ENCODE measurements around the gene ZIC1. TPM values are rescaled to one million over a fixed set of nuclear protein-coding genes. Genes with fewer than 3 reads are reported as not detected.

ZIC1 gene
- total and polyA plus RNA-seq, 2 of the 13 experiments (the other 11 are each of a cell fraction or from before 2014, with no cell fraction given) = not detected

GRCh38 chr3:147368561-147369221 is 40.5 kb upstream of the ZIC1 start (continued):
- TF ChIP-seq SIX1 (CRISPR knock-in tag; IDR thresholded peaks at IDR 0.05; ENCODE audit: borderline replicate concordance) = peak; percentile 29; the same call in 1 of the 2 replicates
- peak; percentile 79 for TF ChIP-seq SALL1 (CRISPR knock-in tag; IDR thresholded peaks at IDR 0.05)
- TF ChIP-seq RARA (CRISPR knock-in tag; IDR thresholded peaks at IDR 0.05) = peak; percentile 76
- TF ChIP-seq FOXA1 (IDR thresholded peaks at IDR 0.05) = no peak
- TF ChIP-seq FOXA1 (CRISPR knock-in tag; IDR thresholded peaks at IDR 0.05) = peak; percentile 82
- TF ChIP-seq NR2F2 (IDR thresholded peaks at IDR 0.05; ENCODE audit: borderline replicate concordance, low read depth) = peak; percentile 83
- TF ChIP-seq ZBTB49 (CRISPR knock-in tag; IDR thresholded peaks at IDR 0.05; ENCODE audit: borderline replicate concordance) = no peak
- no peak for TF ChIP-seq BCL3 (CRISPR knock-in tag; IDR thresholded peaks at IDR 0.05)
- TF ChIP-seq GATAD1 (CRISPR knock-in tag; IDR thresholded peaks at IDR 0.05) = 0 out of 2 replicates have a peak, but pooled peaks have one; percentile 30
- peak; percentile 51 for TF ChIP-seq TEAD3 (CRISPR knock-in tag; optimal IDR thresholded peaks at IDR 0.05; ENCODE audit: borderline replicate concordance)
- 0 out of 2 replicates have a peak, but pooled peaks have one; percentile 60 for TF ChIP-seq ZBED4 (CRISPR knock-in tag; IDR thresholded peaks at IDR 0.05; ENCODE audit: borderline replicate concordance)
- TF ChIP-seq ZNF576 (CRISPR knock-in tag; IDR thresholded peaks at IDR 0.05) = no peak
- peak; percentile 92 for TF ChIP-seq HNF4A (CRISPR knock-in tag; IDR thresholded peaks at IDR 0.05)
- TF ChIP-seq TFDP1 (CRISPR knock-in tag; IDR thresholded peaks at IDR 0.05; ENCODE audit: borderline replicate concordance) = no peak
- 0 out of 2 replicates have a peak, but pooled peaks have one; percentile 9 for TF ChIP-seq DMAP1 (CRISPR knock-in tag; IDR thresholded peaks at IDR 0.05)
- TF ChIP-seq IKZF5 (CRISPR knock-in tag; IDR thresholded peaks at IDR 0.05) = 0 out of 2 replicates have a peak, but pooled peaks have one; percentile 48
